ENCODE data around the gene VPS13C.

The VPS13C gene

GRCh38 chr15:61857169-61857829, 202.9 kb downstream of the VPS13C start:
- peak in 1 of 2 donors; percentile 32 for DNase-seq (ENCODE audit: low read depth in 2 of 2)
- TF ChIP-seq CTCF (IDR thresholded peaks at IDR 0.05; ENCODE audit: low read depth, low read length): no peak
- no peak overlapping the region for H3K4me3 ChIP-seq (replicated peaks in 1 of 2; ENCODE audit: low read depth in 2 of 2, low read length in 2 of 2)

GRCh38 chr15:61856295-61856694, 204.0 kb downstream of the VPS13C start:
- H3K4me3 ChIP-seq (replicated peaks in 1 of 2; ENCODE audit: low read depth in 2 of 2, low read length in 2 of 2): no peak overlapping the region
- no peak for DNase-seq (ENCODE audit: low read depth in 2 of 2)
- no peak for TF ChIP-seq CTCF (IDR thresholded peaks at IDR 0.05; ENCODE audit: low read depth, low read length)

DNA sequence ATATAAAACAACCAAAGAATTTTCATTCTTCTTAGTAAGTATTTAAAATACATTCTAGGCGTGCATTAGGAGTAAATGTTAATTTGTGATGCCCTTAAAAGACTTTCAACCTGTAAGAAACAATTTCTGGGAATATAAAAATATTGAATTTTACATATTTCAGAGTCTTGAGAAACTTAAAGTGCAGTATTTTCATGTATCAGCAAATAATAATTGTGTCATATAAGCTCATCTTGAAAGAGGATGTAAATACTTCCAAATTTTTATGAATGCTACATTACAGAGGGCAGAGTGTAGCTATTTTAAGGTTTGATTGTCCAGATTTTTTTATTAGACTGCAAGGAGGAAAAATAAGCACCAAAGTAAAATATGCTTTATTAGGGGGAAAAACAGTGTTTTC, 207.1 kb downstream of the VPS13C start:
- no peak for TF ChIP-seq CTCF (IDR thresholded peaks at IDR 0.05; ENCODE audit: low read depth, low read length)
- no peak for DNase-seq (ENCODE audit: low read depth in 2 of 2)
- H3K4me3 ChIP-seq (replicated peaks in 1 of 2; ENCODE audit: low read depth in 2 of 2, low read length in 2 of 2): no peak overlapping the region

DNA sequence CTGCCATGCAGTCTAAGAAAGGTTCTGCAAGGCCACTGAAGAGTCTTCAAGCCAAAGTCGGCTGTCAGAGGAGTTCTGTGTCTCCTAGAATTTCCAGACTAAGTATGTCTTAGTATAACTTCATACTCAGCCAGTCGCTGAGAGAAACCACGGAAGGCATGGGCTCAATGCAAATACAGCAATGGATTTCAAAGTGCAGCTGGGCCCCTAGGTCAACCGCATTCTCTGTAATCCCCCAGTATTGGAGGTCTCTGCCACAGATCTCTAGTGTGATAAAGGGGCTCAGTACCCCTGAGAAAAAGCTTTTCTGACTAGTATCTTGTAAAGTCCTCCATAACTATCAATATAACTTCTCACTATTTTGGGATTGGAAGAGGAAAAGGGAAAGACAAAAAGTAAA, 208.3 kb downstream of the VPS13C start:
- no peak for TF ChIP-seq CTCF (IDR thresholded peaks at IDR 0.05; ENCODE audit: low read depth, low read length)
- H3K4me3 ChIP-seq (replicated peaks in 1 of 2; ENCODE audit: low read depth in 2 of 2, low read length in 2 of 2): no peak overlapping the region
- DNase-seq (ENCODE audit: low read depth in 2 of 2): no peak

DNA sequence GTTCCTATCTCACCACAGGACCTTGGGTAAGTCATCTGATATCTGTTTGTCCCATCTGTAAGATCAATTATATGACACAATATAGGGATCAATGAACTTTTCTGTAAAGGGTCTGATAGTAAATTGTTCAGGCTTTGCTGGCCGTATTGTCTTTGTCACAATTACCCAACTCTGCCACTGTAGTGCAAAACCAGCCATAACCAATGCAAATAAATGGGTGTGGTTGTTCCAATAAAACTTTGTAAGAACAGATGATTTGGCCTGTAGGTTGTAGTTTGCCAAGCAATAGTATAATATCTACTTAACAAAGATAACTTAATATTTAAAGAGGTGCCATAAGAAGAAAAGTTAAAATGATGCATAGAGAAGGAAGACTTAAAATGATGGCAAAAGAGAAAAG, 210.8 kb downstream of the VPS13C start:
- H3K4me3 ChIP-seq (replicated peaks in 1 of 2; ENCODE audit: low read depth in 2 of 2, low read length in 2 of 2): no peak overlapping the region
- TF ChIP-seq CTCF (IDR thresholded peaks at IDR 0.05; ENCODE audit: low read depth, low read length): no peak
- DNase-seq (ENCODE audit: low read depth in 2 of 2): no peak

DNA sequence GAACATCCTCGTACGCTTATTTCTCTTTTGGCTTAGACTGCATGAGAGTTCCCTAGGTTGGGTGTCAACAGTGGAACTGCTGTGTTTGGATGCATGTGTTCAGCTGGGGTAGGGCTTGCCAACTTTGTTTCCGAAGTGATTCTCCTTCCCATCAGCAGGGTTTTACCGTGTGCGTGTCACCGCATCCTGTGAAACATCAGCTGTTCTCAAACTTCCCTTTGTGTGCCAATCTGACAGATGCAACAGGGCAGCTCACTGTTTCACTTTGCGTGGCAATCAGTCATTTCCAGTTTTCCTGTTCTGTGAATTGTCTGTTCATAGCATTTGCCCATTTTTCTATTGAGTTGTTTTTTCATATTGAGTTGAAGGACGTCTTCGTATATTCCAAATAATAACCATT, 218.8 kb downstream of the VPS13C start:
- DNase-seq (ENCODE audit: low read depth in 2 of 2): no peak
- no peak overlapping the region for H3K4me3 ChIP-seq (replicated peaks in 1 of 2; ENCODE audit: low read depth in 2 of 2, low read length in 2 of 2)
- TF ChIP-seq CTCF (IDR thresholded peaks at IDR 0.05; ENCODE audit: low read depth, low read length): no peak

GRCh38 chr15:61840090-61840489, 220.2 kb downstream of the VPS13C start:
- DNase-seq (ENCODE audit: low read depth in 2 of 2): no peak
- TF ChIP-seq CTCF (IDR thresholded peaks at IDR 0.05; ENCODE audit: low read depth, low read length): no peak
- no peak overlapping the region for H3K4me3 ChIP-seq (replicated peaks in 1 of 2; ENCODE audit: low read depth in 2 of 2, low read length in 2 of 2)

Measured in cardiac fibroblast (primary cell).